A673 (cell line): ENCODE results near the gene TTC39A.

Experiments used
- EZH2 ChIP-seq: fragments of 200-600 bp; sonication (generic); IDR thresholded peaks from 2 replicates; pipeline ENCODE4 v1.6.1; 2017; ENCODE audit warnings: borderline replicate concordance, low read depth, mild to moderate bottlenecking, mixed read lengths, antibody characterized with exemption, low read length; ENCODE audit not compliant: poor library complexity, severe bottlenecking
- TF ChIP-seq, protein P1 (sequence below): fragments of 300-800, 200-600 bp; sonication (generic); conservative IDR thresholded peaks from 2 replicates; pipeline ENCODE4 v1.5.1; 2017; ENCODE audit warnings: low read depth, mild to moderate bottlenecking, antibody characterized with exemption, low read length, moderate library complexity, mixed read lengths

- TF ChIP-seq EZH2, result no peak
- TF ChIP-seq, protein P1, sequence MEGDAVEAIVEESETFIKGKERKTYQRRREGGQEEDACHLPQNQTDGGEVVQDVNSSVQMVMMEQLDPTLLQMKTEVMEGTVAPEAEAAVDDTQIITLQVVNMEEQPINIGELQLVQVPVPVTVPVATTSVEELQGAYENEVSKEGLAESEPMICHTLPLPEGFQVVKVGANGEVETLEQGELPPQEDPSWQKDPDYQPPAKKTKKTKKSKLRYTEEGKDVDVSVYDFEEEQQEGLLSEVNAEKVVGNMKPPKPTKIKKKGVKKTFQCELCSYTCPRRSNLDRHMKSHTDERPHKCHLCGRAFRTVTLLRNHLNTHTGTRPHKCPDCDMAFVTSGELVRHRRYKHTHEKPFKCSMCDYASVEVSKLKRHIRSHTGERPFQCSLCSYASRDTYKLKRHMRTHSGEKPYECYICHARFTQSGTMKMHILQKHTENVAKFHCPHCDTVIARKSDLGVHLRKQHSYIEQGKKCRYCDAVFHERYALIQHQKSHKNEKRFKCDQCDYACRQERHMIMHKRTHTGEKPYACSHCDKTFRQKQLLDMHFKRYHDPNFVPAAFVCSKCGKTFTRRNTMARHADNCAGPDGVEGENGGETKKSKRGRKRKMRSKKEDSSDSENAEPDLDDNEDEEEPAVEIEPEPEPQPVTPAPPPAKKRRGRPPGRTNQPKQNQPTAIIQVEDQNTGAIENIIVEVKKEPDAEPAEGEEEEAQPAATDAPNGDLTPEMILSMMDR, result no peak
These were observed 64.2 kb downstream of the TTC39A start for GRCh38 chr1:51266181-51266580.
